CD4-positive, CD25-positive, alpha-beta regulatory T cell (primary cell): Measurements from ENCODE around the gene OXSR1. TPM values are rescaled to one million over a fixed set of nuclear protein-coding genes. Genes with fewer than 3 reads are reported as not detected.

Experiments
- ATAC-seq, 2 donors: fragments of 150-1000 bp; cut with Tn5 transposase; one replicate each; pipeline ENCODE4 v1.10.0; 2021; ENCODE audit warnings: low read depth in 2 of 2, moderate number of reproducible peaks in 2 of 2, moderate library complexity in 1 of 2
- DNase-seq, 3 donors: peaks; one replicate each; pipeline versions ENCODE4 v3.0.0 to v3.0.0-alpha.2; 2012 to 2022; ENCODE audit warnings: mixed read lengths in 1 of 3
- H3K27ac ChIP-seq: one replicate; pipeline ENCODE4 v1.7.0; 2013; ENCODE audit warnings: mild to moderate bottlenecking, low read length; ENCODE audit not compliant: insufficient read depth, poor library complexity, severe bottlenecking
- H3K27me3 ChIP-seq: one replicate; pipeline ENCODE4 v1.7.0; 2013; ENCODE audit warnings: low read length; ENCODE audit not compliant: control insufficient read depth, insufficient read depth
- H3K36me3 ChIP-seq: one replicate; pipeline ENCODE4 v1.7.0; 2013; ENCODE audit warnings: mild to moderate bottlenecking, low read length, moderate library complexity; ENCODE audit not compliant: control insufficient read depth, insufficient read depth
- H3K4me1 ChIP-seq: 2 replicates; pipeline ENCODE4 v1.7.0; 2013; ENCODE audit warnings: mild to moderate bottlenecking, low read length; ENCODE audit not compliant: insufficient read depth, control insufficient read depth, poor library complexity, severe bottlenecking
- H3K4me3 ChIP-seq: one replicate; pipeline ENCODE4 v1.7.0; 2013; ENCODE audit warnings: low read depth, mild to moderate bottlenecking, low read length, moderate library complexity
- H3K9me3 ChIP-seq, 2 experiments: 1 replicate in 1 of 2; 2 replicates in 1 of 2; pipeline ENCODE4 v1.7.0; 2013; ENCODE audit warnings: low read length in 2 of 2, mild to moderate bottlenecking in 1 of 2, moderate library complexity in 1 of 2; ENCODE audit not compliant: control insufficient read depth in 2 of 2
- H3K27ac Mint-ChIP-seq, 3 donors: one replicate each; pipeline ENCODE4 v1.8.0; 2020 to 2022; ENCODE audit warnings: mild to moderate bottlenecking in 3 of 3, mixed read lengths in 3 of 3, moderate library complexity in 2 of 3
- H3K27me3 Mint-ChIP-seq: one replicate; pipeline ENCODE4 v1.8.0; 2022; ENCODE audit warnings: mild to moderate bottlenecking, mixed read lengths
- H3K36me3 Mint-ChIP-seq: one replicate; pipeline ENCODE4 v1.8.0; 2020; ENCODE audit warnings: mixed read lengths
- H3K4me1 Mint-ChIP-seq, 4 donors: one replicate each; pipeline ENCODE4 v1.8.0; 2020 to 2022; ENCODE audit warnings: mixed read lengths in 4 of 4, mild to moderate bottlenecking in 1 of 4
- H3K4me3 Mint-ChIP-seq, 4 donors: one replicate each; pipeline ENCODE4 v1.8.0; 2020 to 2022; ENCODE audit warnings: mild to moderate bottlenecking in 4 of 4, mixed read lengths in 4 of 4, moderate library complexity in 3 of 4
- H3K9me3 Mint-ChIP-seq, 7 donors: one replicate each; pipeline ENCODE4 v1.8.0; 2020 to 2022; ENCODE audit warnings: mixed read lengths in 7 of 7, mild to moderate bottlenecking in 3 of 7, moderate library complexity in 2 of 7
- polyA plus RNA-seq, 4 donors: library from polyadenylated mRNA; unstranded; fragments of 300-500 nt; fragmentation: Illumina TruSeq; gene quantifications; one replicate each; pipeline ENCODE4 v1.2.3, GENCODE V29; 2021
- total RNA-seq: library from RNA; stranded (reverse); gene quantifications from one replicate; pipeline ENCODE4 v1.2.3, GENCODE V29; 2022

OXSR1 gene
- total and polyA plus RNA-seq, 5 donors from 2014 or later = 12.6 to 62.3 (median 17.3) TPM

DNA sequence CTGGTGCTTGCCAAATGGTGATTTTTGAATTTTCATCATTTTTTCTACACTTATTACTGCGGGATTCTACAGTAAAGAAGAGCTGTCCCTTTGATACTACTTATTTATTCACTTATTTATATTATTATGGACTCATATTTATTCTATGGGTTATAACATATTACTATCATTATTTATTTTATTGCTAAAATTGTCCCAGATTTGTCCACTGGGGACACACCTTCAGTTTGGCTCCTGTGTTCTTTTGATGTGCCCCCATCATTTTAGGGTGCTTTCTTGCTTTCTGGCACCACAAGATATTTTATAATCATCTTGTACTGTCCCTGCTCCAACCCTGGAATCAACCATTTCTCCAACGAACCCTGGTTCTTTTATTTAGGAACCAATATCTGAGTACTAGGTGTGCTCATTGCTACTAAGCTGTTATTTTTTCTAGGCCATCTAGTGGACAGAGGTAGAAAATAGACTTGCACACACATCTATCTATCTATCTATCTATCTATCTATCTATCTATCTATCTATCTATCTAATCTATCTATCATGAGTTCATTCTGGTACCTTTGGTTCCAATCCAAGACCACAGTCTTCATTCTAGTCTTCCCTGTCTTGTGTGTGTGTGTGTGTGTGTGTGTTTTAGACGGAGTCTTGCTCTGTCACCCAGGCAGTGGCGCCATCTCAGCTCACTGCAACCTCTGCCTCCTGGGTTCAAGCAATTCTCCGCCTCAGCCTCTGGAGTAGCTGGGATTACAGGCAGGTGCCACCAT, 132.8 kb downstream of the OXSR1 start:
- Histone ChIP-seq H3K27me3 (peaks cover 3% of the 10 kb centered on the region), H3K4me1 (no peaks in the 10 kb centered on the region), H3K27ac (no peak overlapping the region), H3K9me3 (no peaks in the 10 kb centered on the region), H3K36me3 (no peaks in the 10 kb centered on the region), H3K4me3 (no peak overlapping the region)
- no peaks in the 10 kb centered on the region for H3K4me1 Mint-ChIP-seq
- H3K27ac Mint-ChIP-seq = no peak overlapping the region
- H3K36me3 Mint-ChIP-seq = no peaks in the 10 kb centered on the region
- ATAC-seq (no peak), DNase-seq (peak in 2 of 3 donors; percentile 14 to 25)
- peaks cover 38% of the 10 kb centered on the region for H3K27me3 Mint-ChIP-seq
- H3K9me3 Mint-ChIP-seq = no peaks in the 10 kb centered on the region
- no peak overlapping the region for H3K4me3 Mint-ChIP-seq

Other genes with a start within 250 kb of the OXSR1 start
- 24.0 TPM for gene VILL, start 174.8 kb upstream of the OXSR1 start, total RNA-seq
- 10 to 100 TPM in 3 of 4 donors, 1 to 10 TPM in 1; 9.0 to 15.5 (median 12.4) TPM for gene VILL, start 174.8 kb upstream of the OXSR1 start, polyA plus RNA-seq
- 47.5 TPM for gene PLCD1, start 135.9 kb upstream of the OXSR1 start, total RNA-seq
- 10 to 100 TPM; 26.2 to 32.5 (median 28.6) TPM for gene PLCD1, start 135.9 kb upstream of the OXSR1 start, polyA plus RNA-seq
- 4.9 TPM for gene DLEC1, start 126.3 kb upstream of the OXSR1 start, total RNA-seq
- gene DLEC1, start 126.3 kb upstream of the OXSR1 start, polyA plus RNA-seq = under 1 TPM; 0.09 to 0.65 (median 0.50) TPM
- 80.7 TPM for gene ACAA1, start 28.4 kb upstream of the OXSR1 start, total RNA-seq
- 10 to 100 TPM; 55.6 to 79.3 (median 67.2) TPM for gene ACAA1, start 28.4 kb upstream of the OXSR1 start, polyA plus RNA-seq
- 49.9 TPM for gene MYD88, start 26.9 kb upstream of the OXSR1 start, total RNA-seq
- gene MYD88, start 26.9 kb upstream of the OXSR1 start, polyA plus RNA-seq = 100 to 1,000 TPM; 114 to 184 (median 139) TPM
- gene SLC22A13, start 100.3 kb downstream of the OXSR1 start, total RNA-seq = 0.76 TPM
- under 1 TPM in 2 of 4 donors, not detected in 2; 0.22 to 0.40 TPM for gene SLC22A13, start 100.3 kb downstream of the OXSR1 start, polyA plus RNA-seq
- gene SLC22A14, start 116.8 kb downstream of the OXSR1 start, total RNA-seq = not detected
- gene SLC22A14, start 116.8 kb downstream of the OXSR1 start, polyA plus RNA-seq = not detected
- 5.6 TPM for gene XYLB, start 181.2 kb downstream of the OXSR1 start, total RNA-seq
- gene XYLB, start 181.2 kb downstream of the OXSR1 start, polyA plus RNA-seq = 1 to 10 TPM in 3 of 4 donors, under 1 TPM in 1; 0.72 to 3.0 (median 1.7) TPM